Transverse colon (tissue), 4 donors: Measurements from ENCODE around the gene TPRA1.

Experiments used
- CTCF ChIP-seq, 5 experiments: fragments of 200-600 bp in 3 of 5; fragments of 450-650 bp in 2 of 5; sonication (generic) in 3 of 5; IDR thresholded peaks; 1 replicate in 2 of 5; 2 replicates in 3 of 5; pipeline ENCODE4 v1.5.1; 2016 to 2017; ENCODE audit warnings: antibody characterized with exemption in 5 of 5, inconsistent platforms in 3 of 5, mild to moderate bottlenecking in 2 of 5, moderate library complexity in 1 of 5
- POLR2A ChIP-seq: fragments of 450-650 bp; IDR thresholded peaks from one replicate; pipeline ENCODE4 v1.6.1; 2016; ENCODE audit warnings: antibody characterized with exemption, mild to moderate bottlenecking, moderate library complexity
- POLR2AphosphoS5 ChIP-seq, 3 donors: sonication (generic); formaldehyde crosslinking; IDR thresholded peaks; one replicate each; pipeline ENCODE4 v1.6.1; 2016; ENCODE audit warnings: antibody characterized with exemption in 3 of 3

GRCh38 chr3:127590282-127590592 is 296 bp downstream of the TPRA1 start:
- TF ChIP-seq CTCF (IDR thresholded peaks at IDR 0.05) (no peak), POLR2A (peak; percentile 57), POLR2AphosphoS5 (IDR thresholded peaks at IDR 0.05) (peak in 1 of 3 donors; percentile 17)
